Activated CD4-positive, alpha-beta T cell treated with anti-CD3 and anti-CD28 coated beads, Interleukin-2, amount 50 U/mL, for 24 hours (primary cell): ENCODE results near the gene FNDC11.
A peak's percentile ranks its signal among the peaks of the same experiment; 100 is the strongest.

ENCODE experiments used
- DNase-seq, 2 donors: peaks; one replicate each; pipeline ENCODE4 v3.0.0-alpha.2; 2020; ENCODE audit warnings: low read depth in 1 of 2, low spot score in 1 of 2

FNDC11 gene

GRCh38 chr20:63525185-63525584 lies 28.8 kb upstream of the FNDC11 start:
- DNase-seq, result no peak

- no peak for DNase-seq
Observed at GRCh38 chr20:63525971-63526370, 28.0 kb upstream of the FNDC11 start.

DNA sequence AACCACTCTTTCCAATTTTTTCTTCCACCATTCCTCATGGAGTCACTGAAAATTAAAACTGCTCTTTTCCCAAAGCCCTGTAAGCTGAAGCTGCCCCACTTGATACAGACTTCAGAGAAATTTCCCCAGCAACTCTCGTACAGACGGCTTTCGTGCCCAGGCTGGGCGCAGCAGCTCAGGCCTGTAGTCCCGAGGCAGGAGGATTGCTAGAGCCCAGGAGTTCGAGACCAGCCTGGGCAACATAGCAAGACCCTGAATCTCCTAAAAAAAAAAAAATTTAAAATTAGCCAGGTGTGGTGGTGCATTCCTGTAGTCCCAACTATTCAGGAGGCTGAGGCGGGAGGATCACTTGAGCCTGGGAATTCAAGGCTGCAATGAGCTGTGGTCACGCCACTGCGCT lies 26.8 kb upstream of the FNDC11 start:
- no peak for DNase-seq

- DNase-seq, result no peak
Observed at GRCh38 chr20:63529180-63529860, 24.6 kb upstream of the FNDC11 start.

GRCh38 chr20:63529861-63530787 lies 23.8 kb upstream of the FNDC11 start:
- no peak for DNase-seq

DNA sequence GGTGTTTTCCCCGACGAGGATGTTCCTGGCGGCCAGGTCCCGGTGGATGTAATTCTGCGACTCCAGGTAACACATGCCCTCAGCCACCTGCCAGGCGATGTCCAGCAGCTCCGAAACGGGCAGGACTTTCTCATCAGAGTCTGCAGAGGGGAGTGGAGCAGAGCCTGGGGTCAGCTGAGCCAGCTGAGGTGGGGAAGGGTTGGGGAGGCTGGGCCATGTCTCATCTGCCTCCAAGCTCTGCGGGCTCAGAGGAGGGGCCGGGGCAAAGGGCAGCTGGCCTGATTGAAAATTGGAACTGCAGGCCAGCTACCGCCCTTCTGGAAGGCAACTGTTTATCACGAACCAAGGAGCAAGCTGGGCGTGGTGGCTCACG lies 23.2 kb upstream of the FNDC11 start:
- DNase-seq, result no peak

DNA sequence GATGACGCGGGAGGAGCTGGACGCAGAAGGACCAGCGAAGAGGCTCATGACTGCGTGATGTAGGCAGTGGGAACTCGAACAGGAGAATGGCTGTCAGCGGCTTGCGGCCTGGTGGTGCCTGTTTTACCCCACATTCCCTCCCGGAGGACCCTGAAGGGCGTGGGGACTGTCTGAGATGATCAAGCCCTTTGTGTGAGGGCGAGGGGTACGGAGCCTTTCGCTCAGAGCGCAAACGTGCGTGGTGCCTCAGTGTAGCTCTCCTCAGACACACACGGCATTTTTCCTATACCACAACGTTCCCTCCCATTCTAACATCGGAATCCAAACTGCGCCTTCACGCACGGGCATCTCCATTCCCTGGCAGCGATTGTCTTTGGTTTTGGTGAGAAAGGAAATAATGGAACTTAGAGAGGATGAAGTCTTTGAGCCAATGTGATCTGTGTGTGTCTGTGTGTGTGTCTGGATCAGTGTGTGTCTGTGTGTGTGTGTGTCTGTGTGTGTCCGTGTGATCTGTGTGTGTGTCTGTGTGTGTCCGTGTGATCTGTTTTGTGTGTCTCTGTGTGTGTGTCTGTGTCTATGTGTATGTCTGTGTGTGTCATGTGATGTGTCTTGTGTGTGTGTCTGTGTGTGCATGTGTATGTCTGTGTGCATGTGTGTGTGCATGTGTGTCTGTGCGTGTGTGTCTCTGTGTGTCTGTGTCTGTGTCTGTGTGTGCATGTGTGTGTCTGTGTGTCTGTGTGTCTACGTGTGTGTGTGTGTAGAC lies 22.1 kb upstream of the FNDC11 start:
- DNase-seq, result no peak

DNA sequence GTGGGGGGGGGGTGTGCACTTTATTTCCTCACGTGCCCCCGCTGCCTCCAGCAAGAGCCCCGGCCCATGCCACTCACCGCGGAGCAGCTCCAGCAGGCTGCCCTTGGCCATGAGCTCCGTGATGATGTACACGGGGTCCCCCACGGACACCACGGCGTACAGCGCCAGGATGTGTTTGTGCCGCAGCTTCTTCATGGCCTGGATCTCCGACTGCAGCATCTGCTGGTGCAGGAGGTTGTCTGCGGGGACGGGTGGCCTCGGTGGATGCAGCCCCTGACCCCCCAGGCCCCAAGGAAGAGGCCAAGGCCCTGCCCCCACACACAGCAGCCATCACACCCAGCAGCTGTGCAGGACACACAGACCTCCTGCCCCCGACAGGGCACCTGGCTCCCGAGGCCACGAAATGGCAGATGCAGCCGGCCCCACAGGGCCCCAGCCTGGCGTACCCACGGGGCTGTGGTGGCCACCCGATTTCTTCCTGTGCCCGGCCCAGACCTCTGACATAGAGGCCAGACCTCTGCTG lies 21.4 kb upstream of the FNDC11 start:
- DNase-seq, result no peak

DNA sequence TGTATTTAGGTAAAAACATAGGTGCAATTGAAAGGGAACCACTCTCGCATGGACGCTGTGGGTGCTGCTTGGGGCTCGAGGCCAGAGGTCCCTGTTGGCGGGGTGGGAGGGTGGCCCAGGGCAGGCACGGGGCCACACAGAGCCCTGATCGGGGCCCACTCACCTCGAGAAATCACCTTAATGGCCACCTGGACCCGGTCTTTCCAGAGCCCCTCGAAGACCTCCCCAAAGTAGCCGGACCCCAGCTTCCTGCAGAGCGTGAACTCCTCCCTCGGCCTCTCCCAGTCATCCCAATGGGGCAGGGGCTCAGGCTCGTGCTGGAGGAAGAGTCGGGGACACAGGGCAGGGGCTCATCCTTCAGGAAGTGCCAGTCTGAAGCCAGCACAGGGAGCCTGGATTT lies 20.6 kb upstream of the FNDC11 start:
- DNase-seq, result no peak

DNA sequence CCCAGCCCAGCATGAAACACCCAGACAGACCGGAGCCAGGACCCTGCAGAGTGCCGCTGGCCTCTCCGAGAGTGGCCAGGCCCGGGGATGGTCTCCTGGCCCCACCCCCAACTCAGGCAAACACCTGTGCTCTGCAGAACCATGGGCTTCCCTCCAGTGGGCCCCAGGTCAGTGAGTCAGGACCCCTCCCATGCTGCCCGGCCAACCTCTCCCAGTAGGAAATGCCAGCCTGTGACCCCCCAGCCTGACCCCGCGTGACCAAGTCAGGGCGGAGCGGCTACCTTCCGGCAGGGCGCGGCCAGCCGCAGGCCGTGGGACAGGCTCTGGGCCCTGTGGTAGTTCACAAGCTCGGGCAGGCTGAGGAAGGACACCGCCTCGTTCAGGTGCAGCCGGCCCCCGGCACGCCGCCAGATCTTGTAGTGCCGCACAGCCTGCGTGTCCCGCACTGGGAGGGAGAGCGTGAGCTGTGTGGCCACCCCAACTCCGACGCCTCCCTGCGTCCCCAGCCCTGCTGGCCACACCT lies 20.0 kb upstream of the FNDC11 start:
- DNase-seq, result no peak

DNA sequence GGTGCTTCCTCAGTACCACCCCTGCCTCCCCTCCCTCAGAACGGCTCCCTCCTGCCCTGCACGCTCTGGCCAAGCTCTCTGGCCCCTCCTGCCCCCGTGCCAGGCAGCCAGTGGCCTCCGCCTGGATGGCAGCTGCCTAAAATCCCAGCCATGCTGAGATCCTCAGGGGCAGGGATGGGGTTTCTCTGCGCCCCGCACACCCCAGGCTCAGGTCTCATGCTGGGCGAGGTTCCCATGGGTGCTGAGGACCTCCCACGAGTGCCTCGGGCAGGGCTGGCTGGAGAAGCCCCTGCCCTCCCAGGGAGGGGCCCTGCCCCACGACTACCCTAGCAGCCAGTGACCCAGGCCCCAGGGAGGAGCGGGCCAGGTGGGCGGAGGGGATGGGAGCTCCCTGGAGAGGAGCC lies 19.5 kb upstream of the FNDC11 start:
- DNase-seq, result no peak

DNA sequence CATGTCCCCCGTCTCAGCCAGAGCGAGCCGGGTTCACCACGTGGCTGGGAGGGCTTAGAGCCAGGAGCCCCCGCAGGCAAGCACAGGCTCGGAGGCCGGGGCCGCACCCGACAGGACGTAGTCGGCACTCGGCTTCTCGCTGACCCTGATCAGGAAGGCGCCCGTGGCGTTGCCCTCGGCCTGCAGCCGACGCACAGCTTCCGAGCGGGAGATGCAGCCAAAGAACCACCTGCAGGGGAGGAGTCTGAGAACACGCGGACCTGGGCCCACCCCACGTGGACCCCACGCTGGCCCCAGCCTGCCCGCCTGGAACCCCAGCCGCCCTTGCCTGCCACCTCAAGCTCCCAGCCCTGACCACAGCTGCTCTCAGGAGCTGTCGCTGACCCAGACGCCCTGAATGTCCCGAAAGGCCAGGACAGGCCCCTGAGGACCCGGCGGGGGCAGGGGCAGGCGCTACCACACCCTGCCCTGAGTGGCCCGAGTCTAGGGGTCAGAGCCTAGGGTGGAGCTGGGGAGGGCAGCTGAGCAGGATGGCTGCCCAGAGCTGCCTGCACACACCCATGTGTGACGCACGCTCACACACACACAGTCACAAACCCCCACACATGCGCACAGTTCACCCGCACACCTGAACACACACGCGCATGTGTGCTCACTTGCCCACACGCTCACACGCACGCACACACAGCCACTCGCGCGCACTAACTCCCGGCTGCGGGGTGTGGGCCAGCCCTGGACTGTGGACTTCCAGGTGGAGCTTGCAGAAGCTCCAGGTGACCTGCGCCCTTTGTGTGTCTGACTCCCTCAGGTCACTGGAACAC lies 18.9 kb upstream of the FNDC11 start:
- DNase-seq, result no peak

GRCh38 chr20:63536241-63536977 lies 17.6 kb upstream of the FNDC11 start:
- no peak for DNase-seq

- DNase-seq, result no peak
Observed at GRCh38 chr20:63536997-63537524, 16.9 kb upstream of the FNDC11 start, which contains the start of gene PTK6. Gene PTK6 (minus strand): TSS chr20:63537376. CDS start chr20:63537314, 62 bp downstream.

DNA sequence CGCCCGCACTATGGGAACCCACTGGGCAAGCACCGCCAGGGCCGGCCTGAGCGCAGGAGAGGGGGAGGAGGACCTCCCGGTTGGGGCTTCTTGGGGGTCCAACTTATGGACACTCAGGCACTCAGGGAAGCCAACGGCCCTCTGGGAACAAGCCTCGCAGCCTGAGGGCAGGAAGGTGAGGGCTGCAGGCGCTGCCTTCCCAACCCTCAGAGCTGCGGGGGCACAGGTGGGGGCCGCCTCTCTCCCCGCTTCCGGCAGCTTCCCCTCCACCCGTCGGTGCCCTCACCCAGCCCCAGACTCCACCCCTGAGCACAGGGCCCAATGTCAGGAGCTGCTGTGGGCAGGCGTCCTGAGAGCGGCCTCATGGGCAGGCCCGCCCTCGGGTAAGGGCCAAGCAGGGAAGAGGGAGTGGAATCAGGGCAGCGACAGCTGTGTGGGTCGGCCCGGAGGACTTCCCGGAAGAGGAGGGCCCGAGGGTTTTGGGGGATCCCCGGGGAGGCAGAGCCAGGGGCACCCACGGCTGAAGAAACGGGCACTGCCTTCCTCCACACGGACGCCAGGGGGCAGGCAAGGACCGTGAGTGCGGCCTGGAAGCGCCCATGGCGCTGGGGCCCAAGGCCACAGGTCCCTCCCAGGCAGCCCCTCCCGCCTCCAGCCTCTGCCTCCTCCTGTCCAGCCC lies 16.3 kb upstream of the FNDC11 start:
- DNase-seq, result peak; percentile 90 to 92

GRCh38 chr20:63538204-63539091 lies 15.5 kb upstream of the FNDC11 start:
- DNase-seq, result no peak

DNA sequence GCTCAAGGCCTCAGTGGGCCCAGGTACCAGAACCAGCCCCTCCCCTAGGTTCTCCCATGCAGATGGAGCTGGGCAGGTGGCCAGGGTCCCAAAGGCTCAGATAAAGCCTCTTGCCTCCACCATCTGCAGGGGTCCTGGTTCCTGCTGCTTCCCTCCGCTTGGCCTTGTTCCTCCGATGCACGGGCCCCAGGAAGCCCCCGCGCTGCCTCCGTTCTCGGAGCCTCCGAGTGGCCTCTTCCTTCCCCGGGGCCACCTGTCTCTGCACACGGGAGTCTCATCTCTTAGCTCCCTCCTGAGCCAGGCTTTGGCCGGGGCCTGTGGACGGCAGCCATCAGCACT lies 14.9 kb upstream of the FNDC11 start:
- DNase-seq, result no peak
